Stimulated activated CD8-positive, alpha-beta memory T cell treated with anti-CD3 and anti-CD28 coated beads, Interleukin-7, amount 100 ng/mL, for 24 hours (primary cell): ENCODE results near the gene MGST2.

Experiments used
- DNase-seq: peaks from one replicate; pipeline ENCODE4 v3.0.0-alpha.2; 2020; ENCODE audit warnings: low read depth

MGST2 gene

DNA sequence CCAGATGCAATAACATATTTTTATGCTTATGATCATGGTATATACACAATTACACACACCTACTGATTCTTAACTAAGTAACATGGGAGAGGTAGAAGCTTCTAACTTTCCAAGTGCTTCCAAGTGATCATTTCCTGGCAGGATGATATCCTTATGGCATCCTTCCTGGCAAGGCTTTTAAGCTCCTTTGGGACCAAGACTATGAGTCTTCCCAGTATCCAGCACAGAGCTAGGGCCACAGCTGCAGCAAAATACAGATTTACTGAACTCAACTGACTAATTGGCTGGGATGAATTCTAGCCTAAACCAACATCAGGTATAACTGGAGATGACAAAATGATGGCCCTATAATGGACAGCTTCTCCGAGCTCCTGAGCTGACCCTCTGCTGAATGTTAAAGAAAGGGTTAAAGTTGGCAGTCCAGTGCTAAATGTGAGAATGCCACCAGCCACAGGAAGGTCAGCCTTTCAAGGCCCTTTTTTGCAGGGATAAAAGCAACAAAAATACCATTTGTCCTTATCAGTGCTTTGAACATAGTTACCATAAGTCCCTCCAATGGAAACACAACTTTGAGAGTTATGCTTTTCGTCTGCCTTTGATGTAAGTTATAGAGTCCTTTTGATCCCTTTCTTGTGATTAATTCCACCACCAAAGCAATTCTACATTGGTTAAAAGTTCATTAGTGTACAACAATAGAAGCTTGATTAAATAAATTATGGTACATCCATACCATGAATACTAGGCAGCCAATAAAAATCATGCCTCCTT is 73.4 kb downstream of the MGST2 start:
- no peak for DNase-seq

DNA sequence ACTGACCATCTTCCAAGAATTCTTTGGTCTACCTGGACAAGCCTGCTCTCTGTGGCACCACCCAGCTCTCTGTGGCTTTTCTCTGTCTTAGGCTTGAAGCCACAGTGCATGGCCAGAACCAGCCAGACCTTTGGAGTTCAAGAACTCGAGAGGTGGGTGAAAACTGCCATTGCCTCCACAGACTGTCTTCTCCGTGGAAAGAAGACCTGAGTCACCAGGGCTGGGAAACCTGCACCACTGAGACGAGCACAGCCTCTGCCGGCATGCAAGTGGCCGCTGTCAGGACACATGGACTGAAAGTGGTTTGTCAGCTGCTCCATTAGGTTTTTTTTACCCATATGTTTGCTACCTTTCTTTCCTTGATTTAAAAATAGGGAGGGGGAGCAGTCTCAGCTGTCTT is 74.5 kb downstream of the MGST2 start:
- no peak for DNase-seq

DNA sequence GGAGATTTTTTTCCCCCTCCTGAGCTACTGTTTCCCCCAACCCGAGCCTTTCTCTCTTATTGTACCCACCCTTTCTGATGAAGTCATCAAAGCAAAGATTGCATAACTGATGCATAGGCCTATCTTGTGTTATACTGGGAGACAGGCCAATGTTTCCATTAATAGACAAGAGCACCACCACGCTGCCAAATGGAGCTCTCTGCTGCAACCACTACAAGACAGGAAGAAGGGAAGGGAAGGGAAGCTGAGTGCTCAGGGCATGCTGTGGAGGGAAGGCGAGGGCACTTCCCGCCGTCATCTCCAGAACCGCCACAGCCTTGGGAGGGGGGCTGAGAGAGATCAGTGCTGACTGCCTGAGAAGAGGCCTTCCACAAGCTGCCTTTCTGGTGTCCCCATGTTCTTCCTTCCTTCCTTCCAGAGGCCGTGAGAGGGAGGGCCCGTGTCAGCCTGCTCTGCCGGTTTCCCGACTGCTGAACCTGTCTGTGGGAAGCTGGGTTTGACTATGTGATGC is 75.0 kb downstream of the MGST2 start:
- DNase-seq: no peak

- no peak for DNase-seq
Measured at GRCh38 chr4:139743027-139743426, 77.4 kb downstream of the MGST2 start.

DNA sequence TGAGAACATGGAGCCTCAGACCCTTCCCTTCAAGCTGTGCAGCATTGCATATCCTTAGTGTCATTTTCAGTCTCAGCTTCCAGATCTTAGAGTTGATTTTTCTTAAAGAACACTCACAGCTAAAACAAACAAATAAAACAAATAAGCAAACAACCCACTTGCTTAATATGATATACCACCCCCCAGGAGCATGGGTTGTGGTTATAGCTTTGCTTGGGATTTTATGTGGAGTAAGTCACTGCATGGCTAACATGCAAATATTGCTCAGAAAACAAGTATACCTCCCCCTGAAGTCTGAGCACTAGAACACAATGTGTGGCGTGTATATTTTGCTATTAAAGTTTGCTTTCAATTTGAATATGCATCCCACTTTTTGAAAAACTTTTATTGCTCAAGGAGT is 78.6 kb downstream of the MGST2 start:
- no peak for DNase-seq

DNA sequence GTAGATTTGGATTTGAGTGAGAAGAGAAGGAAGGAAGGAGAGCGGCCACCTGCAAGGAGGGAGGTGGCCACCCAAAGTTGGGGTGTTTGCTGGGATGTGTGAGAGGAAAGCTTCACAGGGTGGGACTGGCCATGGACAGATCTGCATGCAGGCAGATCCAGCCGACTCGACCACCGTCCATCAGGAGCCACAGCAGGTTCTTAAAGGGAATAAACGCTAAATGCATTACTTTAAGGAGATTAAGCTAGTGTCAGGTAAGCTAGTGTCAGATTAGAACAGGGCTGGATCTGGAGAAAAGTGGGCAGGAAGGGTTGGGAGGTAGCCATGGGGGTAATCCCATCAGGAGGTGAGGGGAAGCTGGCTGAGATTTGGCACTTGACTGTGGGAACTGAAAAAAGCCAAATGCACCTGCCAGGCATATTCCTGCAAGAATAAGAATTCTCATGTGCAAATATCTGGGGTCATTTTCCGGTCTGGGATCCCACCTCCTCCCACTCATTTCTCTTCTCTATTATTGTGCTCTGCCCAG is 79.6 kb downstream of the MGST2 start:
- no peak for DNase-seq

DNA sequence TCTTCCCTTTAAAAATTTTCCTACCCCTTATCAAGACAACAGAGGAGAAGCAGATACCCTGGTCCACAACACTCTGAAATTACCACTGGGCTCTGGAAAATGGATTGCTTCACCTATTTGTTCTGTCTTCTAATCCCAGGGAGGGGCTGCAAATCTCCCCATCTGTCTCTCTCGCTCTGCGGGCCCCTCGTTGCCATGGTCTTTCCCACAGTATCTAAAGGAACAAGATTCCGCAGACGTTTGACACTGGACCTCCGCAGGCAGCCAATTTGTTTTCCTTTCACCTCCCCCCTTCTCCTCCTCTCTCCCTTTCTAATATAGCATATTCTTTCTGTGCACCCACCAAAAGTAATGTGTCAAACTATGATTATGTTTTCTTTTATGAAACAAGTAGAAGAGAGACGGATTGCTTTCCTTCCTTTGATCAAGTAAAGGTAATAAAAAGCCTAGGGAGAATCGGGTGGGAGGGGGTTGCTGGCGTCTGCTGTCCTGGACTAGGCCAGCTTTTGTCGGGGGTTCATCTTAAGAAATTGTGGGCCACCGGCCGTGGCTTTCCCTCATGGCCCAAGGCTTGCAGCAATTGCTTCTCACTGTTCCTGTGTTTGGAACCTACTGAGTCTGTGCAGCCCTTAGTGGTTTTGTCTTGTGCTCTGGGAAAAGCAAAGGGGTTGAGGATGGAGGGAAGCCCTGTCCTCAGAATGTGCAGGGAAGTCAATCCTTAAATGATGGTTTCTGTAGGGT is 81.0 kb downstream of the MGST2 start:
- no peak for DNase-seq

DNA sequence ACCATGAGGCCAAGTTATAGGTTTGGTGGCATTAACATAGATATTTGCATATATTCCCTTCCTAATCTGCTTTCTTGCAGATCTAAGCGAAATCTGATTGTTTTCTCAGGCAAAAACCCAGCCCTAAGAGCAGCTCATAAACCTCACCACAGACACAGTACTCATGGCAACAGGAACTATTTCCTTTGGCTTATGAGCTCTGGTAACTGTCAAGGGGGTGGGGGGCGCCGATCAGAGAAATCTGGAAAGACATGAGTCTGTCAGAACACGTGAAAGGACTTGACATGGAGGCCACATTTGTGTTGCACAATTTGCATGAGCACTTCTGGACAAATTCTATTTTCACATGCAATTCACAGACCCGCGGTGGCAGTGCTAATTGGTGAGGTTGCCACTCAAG is 83.7 kb downstream of the MGST2 start:
- DNase-seq: no peak

- DNase-seq: no peak
Measured at GRCh38 chr4:139749835-139750498, 84.3 kb downstream of the MGST2 start.

- no peak for DNase-seq
Measured at GRCh38 chr4:139753686-139754085, 88.1 kb downstream of the MGST2 start.
